ENCODE data around the gene FKBP5.

- TF ChIP-seq SPI1 (IDR thresholded peaks at IDR 0.05; ENCODE audit: borderline replicate concordance, low read depth, low read length) (no peak), POLR2A (conservative IDR thresholded peaks at IDR 0.05) (no peak), SETDB1 (IDR thresholded peaks at IDR 0.05; ENCODE audit: low read length) (no peak), HSF4 (CRISPR knock-in tag; IDR thresholded peaks at IDR 0.05; ENCODE audit: borderline replicate concordance) (no peak), ZKSCAN8 (CRISPR knock-in tag; IDR thresholded peaks at IDR 0.05) (no peak), MYNN (IDR thresholded peaks at IDR 0.05) (no peak), MYNN (CRISPR knock-in tag; IDR thresholded peaks at IDR 0.05) (no peak), TEAD4 (IDR thresholded peaks at IDR 0.05; ENCODE audit: low read length) (no peak), TEAD4 (CRISPR knock-in tag; IDR thresholded peaks at IDR 0.05; ENCODE audit: borderline replicate concordance) (no peak), NR2C2 (CRISPR knock-in tag; IDR thresholded peaks at IDR 0.05) (no peak), NR2C2 (tag; IDR thresholded peaks at IDR 0.05) (no peak), REST (IDR thresholded peaks at IDR 0.05; ENCODE audit: borderline replicate concordance) (no peak), REST (CRISPR knock-in tag; IDR thresholded peaks at IDR 0.05; ENCODE audit: low read depth) (no peak), EP300 (IDR thresholded peaks at IDR 0.05; ENCODE audit: low read length) (no peak), USF2 (CRISPR knock-in tag; IDR thresholded peaks at IDR 0.05) (no peak), PKNOX1 (IDR thresholded peaks at IDR 0.05) (no peak)
Observed at GRCh38 chr6:35678021-35678654, 10.6 kb downstream of the FKBP5 start.
